NB4 (cell line): ENCODE measurements around the gene BTAF1.
A peak's percentile ranks its signal among the peaks of the same experiment; 100 is the strongest.

Source experiments
- DNase-seq: peaks from one replicate; pipeline ENCODE4 v3.0.0; 2010; ENCODE audit warnings: low read depth
- H3K4me3 ChIP-seq: one replicate; pipeline ENCODE4 v1.5.1; 2011; ENCODE audit warnings: mild to moderate bottlenecking, low read depth, low read length, moderate library complexity
- CTCF ChIP-seq: IDR thresholded peaks from one replicate; pipeline ENCODE4 v1.5.1; 2012; ENCODE audit warnings: low read depth, low read length
- MAX ChIP-seq: IDR thresholded peaks from 2 replicates; pipeline ENCODE4 v1.6.1; 2011; ENCODE audit warnings: low read depth, low read length
- MYC ChIP-seq: IDR thresholded peaks from 2 replicates; pipeline ENCODE4 v1.6.1; 2011; ENCODE audit warnings: low read depth, low read length
- POLR2A ChIP-seq: IDR thresholded peaks from 2 replicates; pipeline ENCODE4 v1.6.1; 2011; ENCODE audit warnings: mild to moderate bottlenecking; ENCODE audit not compliant: insufficient read length; ENCODE audit errors: extremely low read depth

Gene BTAF1

GRCh38 chr10:91923371-91924211 is at the start of gene BTAF1:
TSS of gene BTAF1 (plus strand) at chr10:91923770. CDS start at chr10:91924077, 307 bp downstream.
- peak; percentile 97 for DNase-seq
- H3K4me3 ChIP-seq, result peak within 1 kb of the TSS; percentile 80
- TF ChIP-seq CTCF, result no peak
- TF ChIP-seq MYC, result peak; percentile 97
- peak; percentile 82 for TF ChIP-seq MAX
- TF ChIP-seq POLR2A, result peak; percentile 98

- DNase-seq, result no peak
Observed at GRCh38 chr10:91875156-91875555, 48.4 kb upstream of the BTAF1 start.

GRCh38 chr10:91875779-91876178 is 47.8 kb upstream of the BTAF1 start:
- H3K4me3 ChIP-seq, result no peak overlapping the region
- TF ChIP-seq MAX (no peak), MYC (no peak), CTCF (no peak), POLR2A (no peak)
- DNase-seq, result no peak

More at GRCh38 chr10:91875156-91875555, 48.4 kb upstream of the BTAF1 start:
- TF ChIP-seq MYC, result no peak
- TF ChIP-seq MAX, result no peak
- TF ChIP-seq POLR2A, result no peak
- TF ChIP-seq CTCF, result no peak
- H3K4me3 ChIP-seq, result no peak overlapping the region

- H3K4me3 ChIP-seq, result no peak overlapping the region
- TF ChIP-seq POLR2A (no peak), MYC (no peak), CTCF (no peak), MAX (no peak)
- no peak for DNase-seq
Observed at GRCh38 chr10:91879515-91880170, 43.9 kb upstream of the BTAF1 start.

GRCh38 chr10:91880310-91880709 is 43.3 kb upstream of the BTAF1 start:
- DNase-seq, result peak; percentile 41
- H3K4me3 ChIP-seq, result no peak overlapping the region
- 0 out of 2 replicates have a peak, but pooled peaks have one; percentile 11 for TF ChIP-seq MYC
- no peak for TF ChIP-seq CTCF
